SKM-1 (cell line): ENCODE measurements around the gene NEK7.
"Not testable (repeated sequence)": the region's sequence is repeated elsewhere in the genome, so short reads cannot be mapped to it uniquely, and the experiment has no call there.

Source experiments
- DNase-seq: peaks from one replicate; lab custom pipeline; 2025; ENCODE audit not compliant: unreplicated experiment; lab: John Stamatoyannopoulos, UW

The NEK7 gene

DNA sequence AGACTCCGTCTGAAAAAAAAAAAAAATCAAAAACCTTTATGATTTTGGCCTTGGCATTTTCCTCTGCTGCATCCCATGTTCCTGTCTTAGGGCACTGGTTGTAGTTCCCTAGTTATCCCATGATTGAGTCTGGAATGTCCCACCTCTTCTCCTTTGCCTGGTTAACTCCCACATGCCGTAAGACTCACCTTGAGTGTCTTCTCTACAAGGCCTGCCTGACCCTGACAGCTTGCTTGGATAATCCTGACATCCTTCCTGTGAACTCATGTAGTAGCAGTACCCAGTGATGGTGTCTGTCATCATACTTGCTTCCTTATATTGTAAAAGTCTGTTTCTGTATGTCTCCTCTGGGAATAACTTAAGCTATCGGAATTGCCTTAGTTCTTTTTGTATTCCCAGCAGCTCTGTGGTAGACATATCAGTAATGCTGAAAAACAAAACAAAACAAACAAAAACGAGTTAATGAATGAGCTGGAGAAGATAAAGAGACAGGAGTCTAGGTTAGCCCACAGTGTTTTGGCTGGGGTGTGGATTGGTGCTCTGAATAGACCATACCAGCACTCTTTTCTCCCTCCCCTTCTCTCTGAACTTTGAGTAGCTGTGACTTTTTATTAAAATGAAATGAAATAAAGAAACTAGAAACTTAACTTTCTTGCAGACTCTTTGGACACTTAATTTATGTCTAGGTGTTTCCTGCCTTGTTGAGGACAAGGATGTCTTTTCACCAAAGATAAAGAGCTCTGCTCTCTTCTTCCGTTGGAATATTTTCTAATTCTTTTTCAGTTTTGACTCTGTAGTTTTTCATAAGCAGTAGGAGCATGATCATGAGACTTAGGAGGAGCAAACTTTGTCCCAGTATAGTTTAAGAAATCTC, 15.1 kb downstream of the NEK7 start:
- DNase-seq, result no peak

DNA sequence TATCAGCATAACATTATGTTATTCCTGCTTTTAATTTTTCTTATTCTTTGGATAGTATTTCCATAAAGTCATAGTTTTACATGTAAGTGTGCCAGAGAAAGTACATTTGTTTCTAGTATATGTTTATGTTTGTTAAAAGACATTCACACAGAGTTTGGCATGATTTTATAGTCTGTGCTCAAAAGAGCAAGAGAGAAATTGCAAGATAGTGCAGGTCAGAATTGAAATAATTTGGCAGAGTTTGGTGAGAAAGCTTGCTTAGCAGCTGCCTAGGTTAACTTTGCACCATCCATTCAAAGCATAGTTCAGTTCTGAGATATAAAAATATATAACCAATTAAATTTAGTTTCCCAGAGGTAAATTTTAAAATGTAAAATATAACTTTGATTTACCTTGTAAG, 17.0 kb downstream of the NEK7 start:
- DNase-seq, result no peak

- DNase-seq, result no peak
These were observed 17.5 kb downstream of the NEK7 start for GRCh38 chr1:198174297-198174696.

- no peak for DNase-seq
These were observed 18.8 kb downstream of the NEK7 start for GRCh38 chr1:198175423-198176170.

DNA sequence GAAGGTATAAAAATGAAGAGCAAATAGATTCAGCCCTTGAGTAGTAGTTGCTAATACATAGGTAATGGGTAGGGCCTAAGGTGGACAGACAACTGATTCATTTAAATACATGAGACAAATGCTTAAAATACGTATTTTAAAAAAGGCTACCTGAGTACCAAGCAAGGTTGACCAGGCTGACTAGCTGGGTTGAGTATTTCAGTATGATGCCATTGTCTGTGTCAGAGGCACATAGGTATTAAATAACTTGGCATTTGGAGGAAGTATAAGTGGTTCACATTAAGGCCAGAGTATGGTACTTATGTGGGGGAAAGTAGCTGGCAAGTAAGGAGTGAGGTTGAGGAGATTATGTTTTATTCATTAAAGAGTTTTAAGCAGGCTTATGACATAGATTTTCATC, 19.4 kb downstream of the NEK7 start:
- no peak for DNase-seq

DNA sequence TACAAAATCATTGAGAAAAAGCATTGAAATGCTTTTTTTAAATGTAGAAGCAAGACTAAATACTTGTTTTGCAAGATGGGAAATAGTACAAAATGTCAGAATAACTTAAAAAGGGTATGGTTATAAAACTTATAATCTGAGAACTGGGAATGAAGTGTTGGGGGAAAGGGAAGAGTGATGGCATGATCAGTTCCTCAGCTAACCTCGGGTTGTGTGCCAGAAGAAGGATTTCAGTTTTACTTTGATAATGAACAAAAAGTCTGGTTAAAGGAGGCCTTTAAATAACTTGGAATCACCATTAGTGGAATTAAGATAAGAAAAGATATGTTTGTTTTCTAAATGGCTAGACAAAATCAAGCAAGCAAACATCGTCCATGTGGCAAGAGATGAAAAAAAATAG, 20.7 kb downstream of the NEK7 start:
- no peak for DNase-seq

DNA sequence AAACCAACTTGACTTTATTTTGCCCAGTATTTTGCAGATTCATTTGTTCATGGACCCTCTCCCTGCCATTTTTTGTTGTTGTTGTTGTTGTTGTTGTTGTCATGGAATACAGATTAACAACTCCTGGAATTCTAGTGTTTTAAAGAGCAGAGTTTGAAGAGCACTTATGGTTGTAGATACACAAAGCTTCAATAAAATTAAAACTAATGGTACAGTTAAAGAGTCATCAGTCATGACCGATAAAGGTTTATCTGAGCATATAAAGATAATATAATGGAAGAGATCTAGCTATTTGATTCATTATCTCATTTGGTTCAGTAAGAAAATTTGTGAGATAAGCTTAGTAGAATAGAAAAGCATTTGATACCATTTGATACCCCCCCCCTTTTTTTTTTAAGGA, 21.8 kb downstream of the NEK7 start:
- DNase-seq, result no peak

DNA sequence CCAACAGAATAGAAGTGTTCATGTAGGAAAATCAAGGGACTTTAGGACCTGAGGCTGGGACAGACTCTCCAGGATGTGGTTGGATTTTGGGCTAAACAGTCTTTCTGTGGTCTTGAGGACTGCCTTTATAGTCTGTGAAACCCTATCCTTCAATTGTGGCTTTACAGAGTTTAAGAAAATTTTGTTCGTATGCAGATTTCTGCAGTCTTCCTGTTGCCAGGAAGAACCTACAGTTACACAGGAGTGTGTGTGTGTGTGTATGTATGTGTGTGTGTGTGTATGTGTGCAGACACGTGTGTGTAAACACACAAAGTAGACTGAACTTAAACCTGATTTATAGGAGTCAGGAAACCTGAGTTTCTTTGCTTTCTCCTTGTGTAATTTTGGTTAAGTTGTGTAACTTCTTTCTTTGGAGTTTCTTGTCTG, 22.8 kb downstream of the NEK7 start:
- DNase-seq, result no peak

DNA sequence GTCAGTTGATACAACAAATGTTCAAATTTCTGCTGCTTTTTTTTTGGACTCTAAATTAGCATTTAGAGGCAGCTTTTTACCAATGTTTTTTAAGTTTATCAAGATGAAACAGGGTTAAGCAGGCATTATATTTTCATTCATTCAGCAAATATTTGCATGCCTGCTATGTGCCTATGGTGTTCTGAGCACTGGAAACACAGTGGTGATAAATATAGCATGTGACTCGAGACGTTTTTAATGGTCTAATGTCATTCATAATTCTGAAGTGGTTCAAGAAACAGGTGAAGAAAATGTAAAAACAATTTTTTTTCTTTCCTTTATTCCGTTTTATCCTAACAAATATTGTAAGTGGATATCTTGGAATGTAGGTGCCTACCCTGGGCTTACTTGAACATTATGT, 26.8 kb downstream of the NEK7 start:
- no peak for DNase-seq

DNA sequence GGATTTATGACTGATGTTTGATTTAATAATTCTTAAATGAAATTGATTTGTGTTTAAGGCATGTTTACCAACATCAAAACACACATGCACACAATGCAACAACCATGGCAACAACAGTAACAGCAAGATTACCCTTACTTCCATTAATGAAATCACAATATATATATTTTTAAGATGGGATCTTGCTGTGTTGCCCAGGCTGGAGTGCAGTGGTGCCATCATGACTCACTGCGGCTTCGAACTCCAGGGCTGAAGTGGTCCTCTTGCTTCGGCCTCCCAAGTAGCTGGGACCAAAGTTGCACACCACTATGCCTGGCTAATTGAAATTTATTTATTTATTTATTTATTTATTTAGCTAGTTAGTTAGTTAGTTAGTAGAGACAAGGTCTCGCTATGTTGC, 27.7 kb downstream of the NEK7 start:
- DNase-seq, result no peak

GRCh38 chr1:198185146-198185545, 28.3 kb downstream of the NEK7 start:
- DNase-seq, result no peak

- DNase-seq, result no peak
These were observed 29.0 kb downstream of the NEK7 start for GRCh38 chr1:198185759-198186158.

GRCh38 chr1:198186916-198187580, 30.2 kb downstream of the NEK7 start:
- no peak for DNase-seq

DNA sequence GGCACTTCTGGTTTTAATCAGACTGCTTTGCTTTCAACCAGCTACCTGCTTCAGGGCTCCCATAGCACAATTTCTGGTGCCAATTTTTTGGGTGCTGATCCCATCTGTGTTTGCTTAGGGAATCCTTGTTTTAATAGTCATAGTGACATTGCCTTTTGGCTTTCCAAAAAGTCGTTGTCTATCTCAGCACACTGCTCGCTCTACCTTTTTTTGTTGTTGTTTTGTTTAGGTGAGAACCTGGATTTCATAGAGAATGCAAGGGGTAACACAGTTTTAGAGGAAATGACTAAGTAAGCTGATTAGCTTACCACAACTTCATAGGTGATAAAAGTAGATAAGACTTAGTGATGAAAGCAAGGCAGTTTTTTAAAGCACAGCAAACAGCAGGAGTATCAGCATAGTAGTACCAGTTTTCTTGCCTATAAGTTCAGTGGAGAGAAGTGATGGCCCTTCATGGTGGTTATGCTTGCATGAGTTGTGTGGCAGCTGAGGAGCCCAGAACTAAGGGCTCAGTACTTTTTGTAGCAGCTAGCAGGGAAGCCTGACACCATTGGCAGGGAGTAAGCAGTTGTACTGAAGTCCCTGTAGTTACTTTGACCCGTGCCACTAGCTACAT, 31.3 kb downstream of the NEK7 start:
- DNase-seq, result no peak

DNA sequence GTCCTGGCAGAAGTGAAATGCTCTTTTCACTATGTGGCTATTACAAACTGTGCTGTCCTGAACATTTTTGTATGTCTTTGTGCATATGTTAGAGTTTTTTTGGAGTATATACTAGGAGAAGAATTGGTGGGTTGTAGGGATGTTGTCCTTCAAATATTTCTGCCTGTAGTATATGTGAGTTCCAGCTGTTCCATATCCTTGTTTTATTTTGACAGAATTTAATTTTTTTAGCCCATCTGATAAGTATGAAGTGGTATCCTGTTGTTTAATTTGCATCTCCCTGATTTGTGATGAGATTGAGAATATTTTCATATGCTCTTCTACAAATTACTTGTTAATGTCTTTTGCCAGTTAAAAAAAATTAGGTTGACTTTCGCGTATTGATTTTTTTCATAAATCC, 34.3 kb downstream of the NEK7 start:
- DNase-seq, result no peak

GRCh38 chr1:198193871-198194270, 37.1 kb downstream of the NEK7 start:
- not testable (repeated sequence) for DNase-seq

DNA sequence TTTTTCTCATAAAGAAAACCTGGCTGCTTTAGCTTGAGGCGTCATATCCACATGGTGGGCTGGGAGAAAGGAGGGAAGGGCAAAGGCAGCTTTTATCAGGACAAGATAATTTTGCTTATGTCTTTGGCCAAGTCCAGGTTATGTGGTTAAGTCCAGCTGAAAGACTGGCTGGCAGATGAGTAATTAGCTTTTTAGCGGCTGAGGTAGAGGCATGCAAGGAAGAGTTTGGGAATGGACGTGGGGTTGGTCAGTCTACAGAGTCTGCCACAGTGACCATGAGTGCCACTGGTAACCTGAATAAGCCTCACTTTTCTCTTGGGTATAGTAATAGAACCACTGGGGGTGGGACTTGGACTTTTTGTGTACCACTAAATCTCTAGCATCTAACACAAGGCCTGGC, 39.8 kb downstream of the NEK7 start:
- no peak for DNase-seq

DNA sequence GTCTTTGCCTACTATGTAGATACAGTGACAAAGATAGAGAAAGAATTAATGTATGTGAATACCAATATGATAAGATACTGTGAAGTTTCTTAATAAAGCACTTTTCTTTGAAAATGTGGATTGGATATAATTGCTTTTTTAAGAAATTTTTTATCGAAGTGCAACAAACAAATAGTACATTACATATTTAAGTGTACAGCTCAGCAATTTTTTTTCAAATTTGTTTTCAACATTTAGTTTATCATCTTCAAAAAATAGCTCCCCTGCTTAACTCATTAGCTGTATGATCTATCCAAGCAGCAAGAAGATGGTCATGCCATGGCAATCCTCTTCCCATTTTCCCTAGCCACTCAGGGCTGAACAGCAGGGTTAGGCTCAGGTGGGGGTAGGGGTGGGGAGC, 40.5 kb downstream of the NEK7 start:
- no peak for DNase-seq

- no peak for DNase-seq
These were observed 42.3 kb downstream of the NEK7 start for GRCh38 chr1:198199105-198199504.

GRCh38 chr1:198201956-198202784, 45.4 kb downstream of the NEK7 start:
- DNase-seq, result no peak

- no peak for DNase-seq
These were observed 46.6 kb downstream of the NEK7 start for GRCh38 chr1:198203434-198203833.
